Activated CD8-positive, alpha-beta T cell treated with anti-CD3 and anti-CD28 coated beads for 36 hours (primary cell): Measurements from ENCODE around the gene CPEB4. TPM values are rescaled to one million over a fixed set of nuclear protein-coding genes. Genes with fewer than 3 reads are reported as not detected.

Experiments
- ATAC-seq: fragments of 200-7000 bp; cut with Tn5 transposase; one replicate; pipeline ENCODE4 v1.10.0; 2021; ENCODE audit warnings: mild to moderate bottlenecking, moderate library complexity
- CTCF ChIA-PET: fragments of 350-600 bp; sonication (Branson Sonifier 250); formaldehyde crosslinking; loops from one replicate; lab custom pipeline; 2021; ENCODE audit warnings: antibody characterized with exemption; lab: Charles Lee
- POLR2A ChIA-PET: fragments of 350-600 bp; sonication (Branson Sonifier 250); formaldehyde crosslinking; loops from one replicate; lab custom pipeline; 2021; ENCODE audit warnings: antibody characterized with exemption; lab: Charles Lee
- DNase-seq: peaks from one replicate; pipeline ENCODE4 v3.0.0-alpha.2; 2020
- H3K27ac Mint-ChIP-seq: one replicate; pipeline ENCODE4 v1.8.0; 2021; ENCODE audit warnings: mild to moderate bottlenecking, mixed read lengths
- H3K27me3 Mint-ChIP-seq: one replicate; pipeline ENCODE4 v1.8.0; 2021; ENCODE audit warnings: mixed read lengths
- H3K36me3 Mint-ChIP-seq: one replicate; pipeline ENCODE4 v1.8.0; 2021; ENCODE audit warnings: low read depth, mixed read lengths
- H3K4me1 Mint-ChIP-seq: one replicate; pipeline ENCODE4 v1.8.0; 2021; ENCODE audit warnings: low read depth, mixed read lengths
- H3K4me3 Mint-ChIP-seq: one replicate; pipeline ENCODE4 v1.8.0; 2021; ENCODE audit warnings: mild to moderate bottlenecking, moderate library complexity, mixed read lengths
- H3K9me3 Mint-ChIP-seq: one replicate; pipeline ENCODE4 v1.8.0; 2021; ENCODE audit warnings: mixed read lengths
- CTCF ChIP-seq: fragments of 200-600 bp; IDR thresholded peaks from one replicate; pipeline ENCODE4 v1.8.0; 2022; ENCODE audit warnings: antibody characterized with exemption, mild to moderate bottlenecking
- intact Hi-C: fragments of 100-400 bp; cut with micrococcal nuclease; formaldehyde crosslinking; loops from one replicate; pipeline ENCODE4 v1.10.0; 2022
- total RNA-seq, 2 experiments: library from RNA; stranded (reverse); gene quantifications; one replicate each; pipeline ENCODE4 v1.2.3, GENCODE V29; 2021

Gene CPEB4
- total RNA-seq, 2 experiments from 2014 or later = 8.8 to 9.0 TPM

- H3K27ac Mint-ChIP-seq = no peak overlapping the region
- ChIA-PET POLR2A (no interaction called here), CTCF (interaction anchor here (1.2 to 1.4 kb wide), 3 partner anchors 43 to 352 kb away, joined by 3 to 4 read pairs (median 4); no protein-coding TSS in a partner anchor)
- H3K36me3 Mint-ChIP-seq = no peaks in the 10 kb centered on the region
- no peak for DNase-seq
- ATAC-seq = no peak
- TF ChIP-seq CTCF = no peak
- H3K27me3 Mint-ChIP-seq = no peaks in the 10 kb centered on the region
- H3K4me3 Mint-ChIP-seq = no peak overlapping the region
- no peaks in the 10 kb centered on the region for H3K9me3 Mint-ChIP-seq
- H3K4me1 Mint-ChIP-seq = peaks cover 15% of the 10 kb centered on the region
- intact Hi-C loops = no loop called here
Observed at GRCh38 chr5:173968154-173968797, 80.1 kb downstream of the CPEB4 start.

- H3K4me3 Mint-ChIP-seq = no peak overlapping the region
- no peak for DNase-seq
- no peaks in the 10 kb centered on the region for H3K36me3 Mint-ChIP-seq
- H3K27me3 Mint-ChIP-seq = peaks cover 4% of the 10 kb centered on the region
- intact Hi-C loops = no loop called here
- no peak for TF ChIP-seq CTCF
- CTCF ChIA-PET = interaction anchor here (1.2 to 1.3 kb wide), 2 partner anchors 89 to 354 kb away, joined by 3 to 4 read pairs; no protein-coding TSS in a partner anchor
- no peak for ATAC-seq
- no peak overlapping the region for H3K27ac Mint-ChIP-seq
- POLR2A ChIA-PET = interaction anchor here (1.2 kb wide), 1 partner anchor 354 kb away, joined by 3 read pairs; the partner anchor contains the start of gene BOD1
- H3K9me3 Mint-ChIP-seq = no peaks in the 10 kb centered on the region
- H3K4me1 Mint-ChIP-seq = peaks cover 8% of the 10 kb centered on the region
Observed at GRCh38 chr5:173969167-173970049, 81.3 kb downstream of the CPEB4 start.

GRCh38 chr5:173970878-173971650 is 82.9 kb downstream of the CPEB4 start:
- no peaks in the 10 kb centered on the region for H3K9me3 Mint-ChIP-seq
- intact Hi-C loops = no loop called here
- DNase-seq (no peak), ATAC-seq (no peak)
- no peaks in the 10 kb centered on the region for H3K4me1 Mint-ChIP-seq
- H3K27me3 Mint-ChIP-seq = peaks cover 6% of the 10 kb centered on the region
- no peak overlapping the region for H3K27ac Mint-ChIP-seq
- H3K36me3 Mint-ChIP-seq = no peaks in the 10 kb centered on the region
- POLR2A ChIA-PET = interaction anchor here (0.8 to 0.9 kb wide), 2 partner anchors 12 to 14 kb away, joined by 3 read pairs; no protein-coding TSS in a partner anchor
- no peak overlapping the region for H3K4me3 Mint-ChIP-seq
- CTCF ChIA-PET = interaction anchor here (1.3 to 5.5 kb wide), 4 partner anchors 9 to 353 kb away, joined by 3 to 93 read pairs (median 14); partner anchors contain the start of gene BOD1
- TF ChIP-seq CTCF = peak; percentile 18

GRCh38 chr5:173971681-173972345 is 83.7 kb downstream of the CPEB4 start:
- DNase-seq (no peak), ATAC-seq (no peak)
- no peaks in the 10 kb centered on the region for H3K9me3 Mint-ChIP-seq
- TF ChIP-seq CTCF = no peak
- no peak overlapping the region for H3K27ac Mint-ChIP-seq
- intact Hi-C loops = no loop called here
- peaks cover 6% of the 10 kb centered on the region for H3K27me3 Mint-ChIP-seq
- H3K4me1 Mint-ChIP-seq = no peaks in the 10 kb centered on the region
- H3K4me3 Mint-ChIP-seq = no peak overlapping the region
- CTCF ChIA-PET = interaction anchor here (1.1 to 5.5 kb wide), 6 partner anchors 10 to 354 kb away, joined by 3 to 93 read pairs (median 5); partner anchors contain the start of gene BOD1
- H3K36me3 Mint-ChIP-seq = no peaks in the 10 kb centered on the region
- POLR2A ChIA-PET = interaction anchor here (0.9 kb wide), 1 partner anchor 11 kb away, joined by 3 read pairs; no protein-coding TSS in a partner anchor
